HepG2 (cell line): ENCODE measurements around the gene GPLD1. TPM values are rescaled to one million over a fixed set of nuclear protein-coding genes. Genes with fewer than 3 reads are reported as not detected.

ENCODE experiments used
- ARHGAP35 ChIP-seq: sonication (generic); formaldehyde crosslinking; IDR thresholded peaks from 2 replicates; pipeline ENCODE4 v1.9.0; 2022; ENCODE audit warnings: mild to moderate bottlenecking, inconsistent platforms, moderate library complexity, missing genetic modification reagents, borderline replicate concordance
- ATF5 ChIP-seq: sonication (generic); formaldehyde crosslinking; IDR thresholded peaks from 2 replicates; pipeline ENCODE4 v1.4.0; 2020; ENCODE audit warnings: mild to moderate bottlenecking, low read depth, missing genetic modification reagents
- BHLHE40 ChIP-seq: IDR thresholded peaks from 2 replicates; pipeline ENCODE4 v1.6.1; 2011; ENCODE audit warnings: low read length, improper control_type of control experiment
- GABPA ChIP-seq, 2 experiments: IDR thresholded peaks; 2 replicates each; pipeline ENCODE4 v1.6.1; 2011 to 2016; ENCODE audit warnings: low read depth in 2 of 2, low read length in 1 of 2, missing biosample characterization in 1 of 2, missing genetic modification characterization in 1 of 2
- IRX3 ChIP-seq: sonication (generic); formaldehyde crosslinking; IDR thresholded peaks from 2 replicates; pipeline ENCODE4 v1.8.1; 2023; ENCODE audit warnings: mild to moderate bottlenecking, low read depth, missing genetic modification reagents, borderline replicate concordance
- MXD4 ChIP-seq: IDR thresholded peaks from 2 replicates; pipeline ENCODE4 v1.6.1; 2016; ENCODE audit warnings: mild to moderate bottlenecking, missing biosample characterization, missing genetic modification reagents
- MXI1 ChIP-seq: IDR thresholded peaks from 3 replicates; pipeline ENCODE4 v1.6.1; 2012; ENCODE audit warnings: low read depth, low read length, inconsistent platforms, borderline replicate concordance
- NFAT5 ChIP-seq: sonication (generic); formaldehyde crosslinking; IDR thresholded peaks from 2 replicates; pipeline ENCODE4 v1.4.0; 2020; ENCODE audit warnings: missing genetic modification reagents
- NFIC ChIP-seq: IDR thresholded peaks from 2 replicates; pipeline ENCODE4 v1.6.1; 2012; ENCODE audit warnings: mild to moderate bottlenecking, low read length, inconsistent platforms
- NKX3-1 ChIP-seq: sonication (generic); formaldehyde crosslinking; IDR thresholded peaks from 2 replicates; pipeline ENCODE4 v1.5.0; 2020; ENCODE audit warnings: missing genetic modification reagents
- POGZ ChIP-seq: sonication (generic); formaldehyde crosslinking; IDR thresholded peaks from 2 replicates; pipeline ENCODE4 v1.4.0; 2020; ENCODE audit warnings: mild to moderate bottlenecking, missing genetic modification reagents
- RFXAP ChIP-seq: sonication (generic); formaldehyde crosslinking; IDR thresholded peaks from 2 replicates; pipeline ENCODE4 v1.4.0; 2020; ENCODE audit warnings: missing genetic modification reagents, borderline replicate concordance
- ZBTB21 ChIP-seq: sonication (generic); formaldehyde crosslinking; IDR thresholded peaks from 2 replicates; pipeline ENCODE4 v1.4.0; 2020; ENCODE audit warnings: missing genetic modification reagents
- ZBTB39 ChIP-seq: sonication (generic); formaldehyde crosslinking; IDR thresholded peaks from 2 replicates; pipeline ENCODE4 v1.5.0; 2020; ENCODE audit warnings: missing genetic modification reagents
- ZNF772 ChIP-seq: sonication (generic); formaldehyde crosslinking; IDR thresholded peaks from 2 replicates; pipeline ENCODE4 v1.5.0; 2020; ENCODE audit warnings: mild to moderate bottlenecking, missing genetic modification reagents
- ZNF773 ChIP-seq: sonication (generic); formaldehyde crosslinking; IDR thresholded peaks from 2 replicates; pipeline ENCODE4 v1.4.0; 2020; ENCODE audit warnings: missing genetic modification reagents, borderline replicate concordance
- polyA plus RNA-seq, 8 experiments: library from polyadenylated mRNA; depleted of rRNA in 3 of 8; stranded (reverse) in 7 of 8; unstranded in 1 of 8; fragments of >200 nt; fragmentation: Illumina TruSeq in 4 of 8; extraction: Trizol in 4 of 8; gene quantifications; 2 replicates each; pipeline versions ENCODE4 v1.2.1 to v1.2.3, GENCODE V29; 2011 to 2016; ENCODE audit warnings: low read depth in 4 of 8, missing spikeins in 1 of 8, mixed read lengths in 1 of 8; ENCODE audit not compliant: insufficient read depth in 1 of 8
- total RNA-seq, 5 experiments: library from RNA; depleted of rRNA; stranded (reverse); fragments of >200 nt; fragmentation: Illumina TruSeq; extraction: Trizol; gene quantifications; 2 replicates each; pipeline ENCODE4 v1.2.3, GENCODE V29; 2016; ENCODE audit warnings: low read depth in 1 of 5
- TF ChIP-seq, protein P1 (sequence below): sonication (generic); formaldehyde crosslinking; IDR thresholded peaks from 2 replicates; pipeline ENCODE4 v1.4.0; 2020; ENCODE audit warnings: missing genetic modification reagents

Gene GPLD1
- total and polyA plus RNA-seq, 2 of the 13 experiments (the other 11 are each of a cell fraction or from before 2014, with no cell fraction given), result 6.2 to 7.6 TPM

- TF ChIP-seq ATF5 (CRISPR knock-in tag) (0 out of 2 replicates have a peak, but pooled peaks have one; percentile 65), BHLHE40 (peak; percentile 75), MXI1 (no peak), MXD4 (no peak), IRX3 (CRISPR knock-in tag) (0 out of 2 replicates have a peak, but pooled peaks have one; percentile 22), ZNF772 (no peak), NFAT5 (CRISPR knock-in tag) (no peak), ZBTB21 (CRISPR knock-in tag) (peak; percentile 63; the same call in 1 of the 2 replicates), GABPA (IDR thresholded peaks at IDR 0.05; ENCODE audit: low read depth, low read length) (no peak), GABPA (CRISPR knock-in tag; IDR thresholded peaks at IDR 0.05; ENCODE audit: low read depth) (peak; percentile 47; the same call in 1 of the 2 replicates), ZNF773 (CRISPR knock-in tag) (no peak), NFIC (peak; percentile 98), POGZ (CRISPR knock-in tag) (peak; percentile 84), RFXAP (CRISPR knock-in tag) (0 out of 2 replicates have a peak, but pooled peaks have one; percentile 20), ARHGAP35 (CRISPR knock-in tag) (no peak), NKX3-1 (CRISPR knock-in tag) (peak; percentile 15; the same call in 1 of the 2 replicates), ZBTB39 (CRISPR knock-in tag) (peak; percentile 97)
- TF ChIP-seq, protein P1, sequence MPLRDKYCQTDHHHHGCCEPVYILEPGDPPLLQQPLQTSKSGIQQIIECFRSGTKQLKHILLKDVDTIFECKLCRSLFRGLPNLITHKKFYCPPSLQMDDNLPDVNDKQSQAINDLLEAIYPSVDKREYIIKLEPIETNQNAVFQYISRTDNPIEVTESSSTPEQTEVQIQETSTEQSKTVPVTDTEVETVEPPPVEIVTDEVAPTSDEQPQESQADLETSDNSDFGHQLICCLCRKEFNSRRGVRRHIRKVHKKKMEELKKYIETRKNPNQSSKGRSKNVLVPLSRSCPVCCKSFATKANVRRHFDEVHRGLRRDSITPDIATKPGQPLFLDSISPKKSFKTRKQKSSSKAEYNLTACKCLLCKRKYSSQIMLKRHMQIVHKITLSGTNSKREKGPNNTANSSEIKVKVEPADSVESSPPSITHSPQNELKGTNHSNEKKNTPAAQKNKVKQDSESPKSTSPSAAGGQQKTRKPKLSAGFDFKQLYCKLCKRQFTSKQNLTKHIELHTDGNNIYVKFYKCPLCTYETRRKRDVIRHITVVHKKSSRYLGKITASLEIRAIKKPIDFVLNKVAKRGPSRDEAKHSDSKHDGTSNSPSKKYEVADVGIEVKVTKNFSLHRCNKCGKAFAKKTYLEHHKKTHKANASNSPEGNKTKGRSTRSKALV (CRISPR knock-in tag), result no peak; the same call in 1 of the 2 replicates
These were observed 103.7 kb downstream of the GPLD1 start (continued) for GRCh38 chr6:24385536-24386269.
